SK-N-SH treated with all-trans-retinoic acid at 6 μM for 48 hours (cell line): ENCODE results near the gene GORASP1.

Experiments used
- RARB ChIP-seq: fragments of 250-450 bp; sonication (Bioruptor Pico); IDR thresholded peaks from 2 replicates; pipeline ENCODE4 v1.8.0; 2021; ENCODE audit warnings: mild to moderate bottlenecking, moderate library complexity
- ZFP3 ChIP-seq: fragments of 250-450 bp; sonication (Bioruptor Pico); IDR thresholded peaks from 2 replicates; pipeline ENCODE4 v1.5.0; 2020; ENCODE audit warnings: mild to moderate bottlenecking, moderate library complexity
- ZFP30 ChIP-seq: fragments of 450-650 bp; formaldehyde crosslinking; IDR thresholded peaks from 2 replicates; pipeline ENCODE4 v1.5.0; 2022; ENCODE audit warnings: mild to moderate bottlenecking, moderate library complexity
- ZNF8 ChIP-seq: fragments of 450-650 bp; formaldehyde crosslinking; IDR thresholded peaks from 2 replicates; pipeline ENCODE4 v1.5.0; 2020; ENCODE audit warnings: mild to moderate bottlenecking, moderate library complexity
- TF ChIP-seq, protein P1 (sequence below): fragments of 250-450 bp; sonication (Bioruptor Pico); IDR thresholded peaks from 2 replicates; pipeline ENCODE4 v1.5.1; 2021; ENCODE audit warnings: mild to moderate bottlenecking, moderate library complexity
- TF ChIP-seq, protein P2 (sequence below): fragments of 250-450 bp; sonication (Bioruptor Pico); IDR thresholded peaks from 2 replicates; pipeline ENCODE4 v1.5.1; 2020; ENCODE audit warnings: low read depth, mild to moderate bottlenecking, moderate library complexity
- TF ChIP-seq, protein P3 (sequence below): fragments of 250-450 bp; sonication (Bioruptor Pico); IDR thresholded peaks from 2 replicates; pipeline ENCODE4 v1.8.0; 2020; ENCODE audit warnings: mild to moderate bottlenecking, moderate library complexity, borderline replicate concordance

DNA sequence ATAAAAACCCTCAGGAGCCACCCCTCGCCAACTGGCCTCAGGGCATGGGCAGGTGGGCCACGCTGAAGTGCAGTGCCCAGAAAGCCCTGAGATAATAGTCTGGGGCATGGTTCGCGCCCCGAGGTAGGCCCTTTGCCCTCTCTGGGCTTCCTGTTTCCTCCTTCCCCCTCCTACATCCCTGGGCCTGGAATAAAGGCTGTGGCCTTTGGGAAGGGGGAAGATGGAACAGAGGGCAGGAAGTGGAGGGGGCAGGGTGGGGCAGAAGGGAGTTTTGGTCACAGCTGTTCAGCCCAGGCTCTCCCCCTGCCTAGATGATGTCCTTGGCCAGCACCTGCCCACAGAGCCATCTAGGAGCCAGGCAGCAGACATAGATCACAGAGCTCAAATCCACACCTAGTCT lies 34.6 kb upstream of the GORASP1 start:
- TF ChIP-seq, protein P1, sequence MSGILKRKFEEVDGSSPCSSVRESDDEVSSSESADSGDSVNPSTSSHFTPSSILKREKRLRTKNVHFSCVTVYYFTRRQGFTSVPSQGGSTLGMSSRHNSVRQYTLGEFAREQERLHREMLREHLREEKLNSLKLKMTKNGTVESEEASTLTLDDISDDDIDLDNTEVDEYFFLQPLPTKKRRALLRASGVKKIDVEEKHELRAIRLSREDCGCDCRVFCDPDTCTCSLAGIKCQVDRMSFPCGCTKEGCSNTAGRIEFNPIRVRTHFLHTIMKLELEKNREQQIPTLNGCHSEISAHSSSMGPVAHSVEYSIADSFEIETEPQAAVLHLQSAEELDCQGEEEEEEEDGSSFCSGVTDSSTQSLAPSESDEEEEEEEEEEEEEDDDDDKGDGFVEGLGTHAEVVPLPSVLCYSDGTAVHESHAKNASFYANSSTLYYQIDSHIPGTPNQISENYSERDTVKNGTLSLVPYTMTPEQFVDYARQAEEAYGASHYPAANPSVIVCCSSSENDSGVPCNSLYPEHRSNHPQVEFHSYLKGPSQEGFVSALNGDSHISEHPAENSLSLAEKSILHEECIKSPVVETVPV (CRISPR knock-in tag), result no peak
- TF ChIP-seq, protein P2, sequence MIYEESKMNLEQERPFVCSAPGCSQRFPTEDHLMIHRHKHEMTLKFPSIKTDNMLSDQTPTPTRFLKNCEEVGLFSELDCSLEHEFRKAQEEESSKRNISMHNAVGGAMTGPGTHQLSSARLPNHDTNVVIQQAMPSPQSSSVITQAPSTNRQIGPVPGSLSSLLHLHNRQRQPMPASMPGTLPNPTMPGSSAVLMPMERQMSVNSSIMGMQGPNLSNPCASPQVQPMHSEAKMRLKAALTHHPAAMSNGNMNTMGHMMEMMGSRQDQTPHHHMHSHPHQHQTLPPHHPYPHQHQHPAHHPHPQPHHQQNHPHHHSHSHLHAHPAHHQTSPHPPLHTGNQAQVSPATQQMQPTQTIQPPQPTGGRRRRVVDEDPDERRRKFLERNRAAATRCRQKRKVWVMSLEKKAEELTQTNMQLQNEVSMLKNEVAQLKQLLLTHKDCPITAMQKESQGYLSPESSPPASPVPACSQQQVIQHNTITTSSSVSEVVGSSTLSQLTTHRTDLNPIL, result no peak
- no peak for TF ChIP-seq ZFP30 (CRISPR knock-in tag)
- TF ChIP-seq ZFP3 (CRISPR knock-in tag), result no peak
- TF ChIP-seq, protein P3, sequence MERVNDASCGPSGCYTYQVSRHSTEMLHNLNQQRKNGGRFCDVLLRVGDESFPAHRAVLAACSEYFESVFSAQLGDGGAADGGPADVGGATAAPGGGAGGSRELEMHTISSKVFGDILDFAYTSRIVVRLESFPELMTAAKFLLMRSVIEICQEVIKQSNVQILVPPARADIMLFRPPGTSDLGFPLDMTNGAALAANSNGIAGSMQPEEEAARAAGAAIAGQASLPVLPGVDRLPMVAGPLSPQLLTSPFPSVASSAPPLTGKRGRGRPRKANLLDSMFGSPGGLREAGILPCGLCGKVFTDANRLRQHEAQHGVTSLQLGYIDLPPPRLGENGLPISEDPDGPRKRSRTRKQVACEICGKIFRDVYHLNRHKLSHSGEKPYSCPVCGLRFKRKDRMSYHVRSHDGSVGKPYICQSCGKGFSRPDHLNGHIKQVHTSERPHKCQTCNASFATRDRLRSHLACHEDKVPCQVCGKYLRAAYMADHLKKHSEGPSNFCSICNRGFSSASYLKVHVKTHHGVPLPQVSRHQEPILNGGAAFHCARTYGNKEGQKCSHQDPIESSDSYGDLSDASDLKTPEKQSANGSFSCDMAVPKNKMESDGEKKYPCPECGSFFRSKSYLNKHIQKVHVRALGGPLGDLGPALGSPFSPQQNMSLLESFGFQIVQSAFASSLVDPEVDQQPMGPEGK (CRISPR knock-in tag), result no peak
- no peak for TF ChIP-seq ZNF8 (CRISPR knock-in tag)
- no peak for TF ChIP-seq RARB
